GM18867 (cell line): Measurements from ENCODE around the gene DPH2.

ENCODE experiments used
- ATAC-seq: cut with Tn5 transposase; IDR thresholded peaks from one replicate; pipeline ENCODE4 v1.9.1; 2021; ENCODE audit warnings: mild to moderate bottlenecking, moderate library complexity; ENCODE audit not compliant: unreplicated experiment

The DPH2 gene

DNA sequence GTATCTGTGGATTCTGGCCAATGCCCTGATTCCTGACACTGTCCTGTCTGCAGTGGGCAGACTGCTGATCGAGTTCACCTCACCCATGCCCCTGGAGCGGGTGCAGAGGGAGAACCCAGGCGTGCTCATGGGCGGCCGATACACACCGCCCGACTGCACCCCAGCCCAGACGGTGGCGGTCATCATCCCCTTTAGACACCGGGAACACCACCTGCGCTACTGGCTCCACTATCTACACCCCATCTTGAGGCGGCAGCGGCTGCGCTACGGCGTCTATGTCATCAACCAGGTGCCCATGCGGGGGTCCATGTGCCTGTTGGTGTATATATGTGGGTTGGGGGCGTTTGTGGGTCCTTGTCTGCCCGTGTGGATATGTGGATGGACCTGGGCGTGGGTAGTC is 11.8 kb downstream of the DPH2 start:
- no peak for ATAC-seq

DNA sequence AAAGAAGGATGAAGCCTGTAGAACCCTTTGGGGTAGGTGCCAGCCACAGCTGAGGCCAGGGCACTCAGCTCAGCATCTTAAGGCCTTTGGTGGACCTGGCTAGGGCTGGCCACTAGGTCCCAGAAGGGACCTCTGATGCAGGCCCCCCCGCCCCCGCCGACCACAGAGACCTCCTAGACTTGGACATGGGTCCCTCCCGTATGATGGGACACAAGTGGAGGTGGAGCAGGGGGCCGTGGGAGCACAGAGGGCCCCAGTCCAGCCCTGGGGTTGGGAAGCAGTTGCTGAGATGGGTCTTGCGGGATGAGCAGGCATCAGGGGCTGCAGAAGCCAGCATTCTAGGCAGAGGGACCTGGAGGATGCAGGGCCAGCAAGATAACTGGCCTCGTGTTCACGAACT is 12.4 kb downstream of the DPH2 start:
- no peak for ATAC-seq

GRCh38 chr1:43982808-43983207 is 13.0 kb downstream of the DPH2 start:
- no peak for ATAC-seq

- no peak for ATAC-seq
These were observed 13.6 kb downstream of the DPH2 start for GRCh38 chr1:43983253-43983899.

GRCh38 chr1:43984855-43985254 is 15.0 kb downstream of the DPH2 start:
- ATAC-seq, result no peak

- ATAC-seq, result no peak
These were observed 16.3 kb downstream of the DPH2 start for GRCh38 chr1:43985984-43986595.

GRCh38 chr1:43986712-43987111 is 16.9 kb downstream of the DPH2 start:
- no peak for ATAC-seq

DNA sequence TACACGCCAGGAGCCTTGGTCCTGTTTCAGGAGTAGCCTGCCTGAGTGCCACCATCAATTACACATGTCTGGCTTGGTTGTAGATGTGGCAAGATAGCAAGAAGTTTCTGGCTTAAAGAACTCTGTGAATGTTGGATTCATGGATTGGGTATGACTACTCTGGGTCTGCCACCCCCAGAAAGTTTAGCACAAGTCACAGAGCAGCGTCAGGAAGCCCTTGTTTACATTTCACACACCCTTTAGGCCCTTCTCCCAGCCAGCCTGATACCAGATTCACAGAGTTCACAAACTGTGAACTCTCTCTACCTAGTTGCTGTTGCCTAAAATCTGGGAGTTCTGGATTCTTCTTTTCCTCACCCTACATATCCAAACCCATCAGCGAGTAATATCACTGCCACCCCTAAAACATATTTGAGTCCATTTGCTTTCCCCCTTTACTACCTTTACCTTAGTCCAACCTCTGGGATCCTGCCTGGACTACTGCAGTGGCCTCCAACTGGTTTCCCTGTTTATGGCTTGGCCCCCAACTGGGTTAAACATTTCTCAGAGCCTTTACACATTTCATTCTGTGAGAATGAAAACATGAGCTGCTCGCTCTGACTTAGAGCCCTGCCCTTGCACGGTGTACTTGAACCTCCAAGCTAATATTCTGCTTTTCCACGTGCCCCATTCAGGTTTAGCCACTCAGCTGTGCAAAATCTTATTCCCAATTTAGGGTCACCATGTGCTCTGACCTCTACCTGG is 17.5 kb downstream of the DPH2 start:
- ATAC-seq, result no peak

- no peak for ATAC-seq
These were observed 20.7 kb downstream of the DPH2 start for GRCh38 chr1:43990271-43991199.

DNA sequence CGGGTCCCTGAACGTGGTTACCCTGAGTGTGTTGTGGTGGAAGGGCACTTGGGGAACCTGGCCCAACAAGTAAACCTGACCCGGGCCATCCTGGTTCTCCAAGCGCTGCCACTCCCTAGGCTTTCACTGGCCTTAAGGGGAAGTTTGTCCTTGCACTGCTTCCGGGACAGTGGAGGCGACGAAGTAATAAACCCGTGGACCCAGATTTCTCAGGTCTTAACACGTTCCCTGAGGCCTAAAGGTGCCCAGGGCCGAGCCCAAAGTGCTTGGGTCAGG is 21.3 kb downstream of the DPH2 start:
- ATAC-seq, result no peak

DNA sequence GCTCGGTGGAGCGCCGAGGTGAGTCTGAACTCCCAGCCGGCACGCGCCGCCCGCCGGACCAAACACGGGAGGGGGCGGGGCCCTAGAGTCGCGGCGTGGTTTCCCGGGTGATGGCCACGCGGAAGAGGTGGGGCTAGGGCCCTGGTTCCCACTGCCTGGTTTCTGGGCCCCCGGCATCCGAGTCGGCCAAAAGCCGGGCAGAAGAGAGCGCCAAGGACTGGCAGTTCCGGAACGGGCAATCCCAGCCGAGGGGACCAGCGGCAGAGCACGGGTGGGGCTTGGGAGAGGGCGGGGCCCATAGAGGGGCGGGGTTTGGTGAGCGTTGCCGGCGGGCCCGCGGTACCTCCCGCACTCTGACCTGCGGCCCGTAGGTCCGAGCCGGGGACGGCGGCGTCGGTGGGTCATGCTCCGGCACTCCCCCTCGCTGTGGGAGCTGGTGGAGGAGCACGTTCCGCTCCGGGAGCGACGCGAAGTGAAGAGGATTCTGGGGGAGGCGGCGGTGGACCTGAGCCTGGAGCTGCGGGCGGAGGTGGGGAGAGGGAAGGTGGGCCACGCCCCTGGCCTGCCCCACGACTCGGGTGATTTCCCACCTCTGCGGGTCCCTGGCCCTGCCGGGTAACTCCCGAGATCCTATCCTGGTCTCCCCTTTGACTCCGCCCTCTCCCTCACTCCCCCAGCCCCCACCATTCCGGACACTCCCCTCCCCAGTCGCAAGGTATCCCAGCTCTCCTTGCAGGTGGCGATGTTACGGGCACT is 21.8 kb downstream of the DPH2 start, which contains the start of gene CCDC24:
Gene CCDC24, plus strand, starts transcription at position 124 of the 756 bp plus-strand sequence. Its CDS starts 280 bp downstream, at position 404.
- ATAC-seq, result peak; percentile 78

DNA sequence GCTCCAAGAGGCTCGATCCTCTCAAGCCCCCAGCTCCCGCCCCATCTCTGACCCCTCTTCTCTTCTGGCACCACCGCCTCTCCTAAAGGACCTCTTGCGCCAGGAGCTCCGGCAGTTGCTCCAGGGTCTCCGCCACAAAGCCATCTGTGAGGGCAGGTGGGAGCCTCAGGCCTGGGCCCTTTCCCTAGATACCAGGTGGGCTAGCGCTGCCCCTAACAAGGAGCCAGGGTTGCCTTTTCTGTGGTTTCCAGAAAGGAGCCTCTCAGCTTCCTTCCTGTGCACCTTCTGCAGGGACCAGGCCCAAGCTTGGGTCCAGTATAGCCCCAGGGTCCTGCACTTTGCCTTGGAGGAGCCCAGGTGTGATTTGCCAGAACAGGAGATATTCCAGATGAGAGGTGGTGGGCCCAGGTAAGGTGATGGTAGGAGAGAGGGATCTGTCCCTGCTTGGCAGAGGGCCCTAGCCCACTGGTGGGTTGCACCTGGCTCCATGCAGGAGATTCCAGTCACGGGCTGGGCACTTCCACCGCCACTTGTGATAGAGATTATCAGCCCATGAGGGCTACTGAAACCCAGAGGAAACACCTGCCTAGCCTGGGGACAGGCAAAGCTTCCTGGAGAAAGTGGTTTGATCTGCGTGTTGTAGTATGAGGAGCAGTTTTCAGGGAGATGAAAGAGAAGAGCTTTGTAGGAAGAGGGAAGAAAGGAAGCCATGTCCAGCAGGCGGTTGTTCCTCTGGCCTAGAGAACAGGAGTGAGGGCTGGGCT is 22.6 kb downstream of the DPH2 start:
- ATAC-seq, result no peak

GRCh38 chr1:43993206-43993914 is 23.6 kb downstream of the DPH2 start:
- no peak for ATAC-seq

GRCh38 chr1:43994071-43994470 is 24.3 kb downstream of the DPH2 start:
- ATAC-seq, result no peak

DNA sequence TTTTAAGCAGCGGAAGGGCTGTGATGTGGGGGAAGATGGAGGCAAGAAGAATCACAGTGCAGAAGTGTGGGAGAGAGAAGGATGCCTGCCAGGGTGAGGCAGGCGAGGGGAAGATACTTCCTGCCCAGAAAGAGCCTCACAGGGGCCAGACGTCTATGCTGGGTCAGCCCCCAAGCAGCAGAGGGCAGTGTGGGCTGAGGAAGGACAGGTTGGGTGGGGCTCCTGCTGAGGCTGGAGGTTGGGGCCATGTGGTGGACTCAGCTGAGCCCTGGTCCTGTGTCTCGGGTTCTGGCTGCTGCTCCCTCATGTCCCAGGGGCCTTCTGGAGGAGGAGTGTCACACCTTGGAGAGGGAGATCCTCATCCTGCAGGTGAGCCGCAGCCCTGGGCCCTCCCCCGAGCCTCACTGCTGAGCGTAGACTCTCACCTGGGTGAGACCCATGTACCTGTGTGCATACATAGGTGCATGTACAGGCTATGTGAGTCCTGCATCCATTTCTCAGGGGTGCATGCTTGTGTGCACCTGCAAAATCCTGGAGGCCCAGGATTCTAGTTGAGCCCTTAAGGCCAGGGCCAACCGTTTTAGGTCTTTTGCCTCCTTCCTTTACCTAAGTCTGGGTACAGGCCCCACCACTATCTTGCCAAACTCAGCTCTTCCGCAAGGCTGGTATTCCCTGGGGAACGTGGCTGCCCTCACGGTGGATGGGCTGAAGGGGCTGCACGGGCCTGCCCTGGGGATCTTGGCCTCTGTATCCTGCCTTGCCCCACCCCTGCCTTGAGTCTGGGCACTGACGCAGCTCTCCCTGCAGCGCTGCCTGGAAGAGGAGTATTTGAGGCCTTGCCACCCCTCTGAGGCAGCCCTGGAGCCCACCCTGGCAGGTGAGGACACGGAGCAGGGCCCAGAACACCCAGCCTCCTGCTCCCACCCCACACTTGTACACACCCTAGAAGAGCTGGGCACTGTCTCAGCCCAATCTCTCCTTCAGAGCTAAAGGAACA is 25.3 kb downstream of the DPH2 start:
- ATAC-seq, result no peak

DNA sequence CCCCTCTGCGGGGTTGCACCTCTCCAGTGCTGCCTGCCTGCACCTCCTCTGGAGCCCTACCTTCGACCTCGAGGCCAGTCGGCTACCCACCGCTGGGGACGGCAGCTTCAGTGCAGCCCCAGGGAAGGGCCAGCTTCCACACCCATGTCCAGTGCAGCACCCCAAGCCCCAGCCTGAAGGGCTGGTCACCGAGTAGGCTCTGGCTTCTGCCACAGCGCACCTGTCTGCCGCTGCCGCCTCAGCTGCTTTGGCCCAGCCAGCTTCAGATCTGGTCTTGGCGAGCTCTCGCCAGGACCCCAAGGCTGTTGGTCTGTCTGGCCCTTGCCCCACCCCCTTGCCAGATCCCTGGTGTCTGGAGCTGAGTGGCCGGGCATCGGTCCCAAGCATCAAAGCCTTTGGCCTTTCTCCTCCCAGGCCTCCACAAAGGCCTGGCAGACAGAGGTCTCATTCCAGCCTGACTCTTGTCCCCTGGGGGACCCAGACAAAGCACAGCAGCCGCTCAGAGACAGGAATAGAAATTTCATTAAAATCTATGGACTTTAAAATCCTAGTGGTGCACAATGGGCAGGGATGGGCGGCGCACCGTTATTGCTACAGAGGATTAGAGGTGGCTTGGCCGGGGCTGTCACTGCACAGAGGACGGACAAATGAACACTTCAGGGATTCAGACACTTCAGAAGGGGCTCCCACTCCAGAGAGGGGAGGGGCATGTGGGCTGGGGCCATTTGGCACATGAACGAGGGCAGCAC is 26.3 kb downstream of the DPH2 start:
- ATAC-seq, result no peak

DNA sequence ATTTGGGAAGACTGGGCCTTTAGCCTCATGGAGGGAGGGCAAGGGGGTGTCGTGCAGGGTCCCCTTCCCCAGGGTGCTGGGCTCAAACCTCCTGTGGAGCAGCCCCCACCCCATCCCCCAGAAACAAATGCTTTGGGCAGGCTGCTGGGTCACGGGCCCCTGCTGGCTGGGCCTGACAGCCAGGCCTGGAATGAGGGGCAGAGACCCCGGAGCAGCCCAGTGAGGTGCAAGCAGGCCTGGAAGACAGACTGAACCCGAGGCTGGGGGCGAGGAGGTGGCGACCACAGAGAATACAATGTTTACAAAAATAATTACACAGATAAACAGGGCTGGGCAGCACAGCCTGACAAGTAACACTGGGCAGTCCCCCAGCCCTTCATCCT is 26.9 kb downstream of the DPH2 start:
- ATAC-seq, result no peak
